ENCODE measurements around the gene MPL. TPM values are rescaled to one million over a fixed set of nuclear protein-coding genes. Genes with fewer than 3 reads are reported as not detected.
A peak's percentile ranks its signal among the peaks of the same experiment; 100 is the strongest.

MPL gene
- total RNA-seq, 1 experiment from 2014 or later, result not detected

DNA sequence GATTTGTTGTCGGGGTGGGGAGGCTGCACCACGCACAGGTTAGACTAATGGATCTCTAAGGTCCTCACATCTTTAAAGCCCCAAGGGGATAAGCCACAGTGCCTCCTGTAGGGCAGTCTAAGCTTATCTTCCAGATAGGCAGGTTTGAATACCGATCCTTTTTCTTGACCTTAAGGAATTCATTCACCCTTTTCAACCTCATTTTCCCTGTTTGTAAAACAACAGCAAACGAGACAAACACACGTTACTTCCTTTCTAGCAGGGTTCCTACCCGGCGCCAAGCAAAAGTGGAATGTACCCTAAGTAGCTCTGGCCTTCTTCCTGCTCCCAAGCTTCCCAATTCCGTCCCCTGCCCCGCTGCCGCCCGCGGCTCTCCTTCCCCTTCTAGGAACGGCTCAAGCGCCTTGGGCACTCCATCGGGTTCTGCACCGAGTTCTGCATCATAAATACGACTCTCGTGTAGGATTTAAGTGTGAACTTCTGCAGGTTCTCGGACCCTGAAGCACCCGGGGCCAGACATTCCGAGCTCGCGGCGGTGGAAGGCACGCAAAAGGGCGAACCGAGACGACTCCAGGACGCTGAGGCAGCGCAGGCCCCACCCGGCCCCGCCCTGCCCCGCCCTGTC, 20.6 kb downstream of the MPL start (continued):
- TF ChIP-seq ZBTB33 (IDR thresholded peaks at IDR 0.05; ENCODE audit: extremely low read depth, insufficient replicate concordance, low read length) (no peak), POLR2AphosphoS5 (IDR thresholded peaks at IDR 0.05; ENCODE audit: low read depth, low read length) (peak; percentile 72; the same call in 1 of the 2 replicates)

DNA sequence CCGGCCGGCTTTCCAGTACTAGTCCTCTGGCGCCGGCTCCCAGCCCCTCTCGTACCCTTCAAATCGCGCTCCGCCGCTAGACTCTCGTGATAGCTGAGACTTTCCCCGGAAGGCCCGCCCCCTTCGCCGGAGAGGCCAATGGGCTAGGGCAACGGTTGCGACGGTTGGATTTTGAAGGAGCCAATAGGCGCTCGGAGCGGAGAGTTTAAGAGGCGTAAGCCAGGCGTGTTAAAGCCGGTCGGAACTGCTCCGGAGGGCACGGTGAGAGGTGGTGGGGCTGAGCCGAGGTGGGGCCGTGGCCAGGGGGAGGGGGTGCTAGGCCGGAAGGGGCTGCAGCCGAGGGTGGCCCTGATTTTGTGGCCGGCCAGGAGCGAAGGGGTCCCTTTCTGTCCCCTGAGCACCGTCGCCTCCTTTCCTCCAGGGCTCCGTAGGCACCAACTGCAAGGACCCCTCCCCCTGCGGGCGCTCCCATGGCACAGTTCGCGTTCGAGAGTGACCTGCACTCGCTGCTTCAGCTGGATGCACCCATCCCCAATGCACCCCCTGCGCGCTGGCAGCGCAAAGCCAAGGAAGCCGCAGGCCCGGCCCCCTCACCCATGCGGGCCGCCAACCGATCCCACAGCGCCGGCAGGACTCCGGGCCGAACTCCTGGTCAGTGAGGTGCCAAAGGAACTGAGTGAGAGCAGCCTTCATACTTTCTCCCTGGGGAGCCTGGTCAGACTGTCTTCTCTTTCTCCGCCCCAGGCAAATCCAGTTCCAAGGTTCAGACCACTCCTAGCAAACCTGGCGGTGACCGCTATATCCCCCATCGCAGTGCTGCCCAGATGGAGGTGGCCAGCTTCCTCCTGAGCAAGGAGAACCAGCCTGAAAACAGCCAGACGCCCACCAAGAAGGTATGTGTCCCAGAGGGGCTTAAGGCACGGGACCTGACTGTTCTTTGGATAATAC, 21.4 kb downstream of the MPL start, which contains the start of gene CDC20:
Gene CDC20 (plus strand): TSS at position 236 of the 948 bp plus-strand sequence. CDS start 235 bp downstream, at position 471.
- POLR2A ChIA-PET, result interaction anchor here (0.6 to 2.1 kb wide), 16 partner anchors 9 to 571 kb away, joined by 3 to 26 read pairs (median 5); partner anchors contain the start of genes C1orf210 and ELOVL1
- Histone ChIP-seq H3K4me1 (ENCODE audit: control insufficient read depth in 1 of 2, insufficient read depth in 2 of 2, low read length in 2 of 2) (peaks cover 13 to 53% of the 10 kb centered on the region in 2 experiments), H2AFZ (ENCODE audit: low read depth, low read length, poor library complexity, severe bottlenecking) (no peak within 1 kb of the TSS), H3K4me2 (ENCODE audit: low read length) (peak within 1 kb of the TSS; percentile 83), H3K9ac (ENCODE audit: low read length) (peak within 1 kb of the TSS; percentile 94), H3K36me3 (ENCODE audit: control insufficient read depth in 1 of 2, insufficient read depth in 2 of 2, low read length in 2 of 2) (peaks cover 23 to 45% of the 10 kb centered on the region in 2 experiments), H3K4me3 (replicated peaks in 1 of 2; ENCODE audit: low read depth in 1 of 2, low read length in 2 of 2) (peak within 1 kb of the TSS; percentile 76 to 91), H3K27ac (ENCODE audit: low read depth, low read length) (peak within 1 kb of the TSS; percentile 80), H3K9me3 (ENCODE audit: control insufficient read depth in 1 of 2, insufficient read depth in 1 of 2, low read depth in 1 of 2, low read length in 2 of 2) (no peaks in the 10 kb centered on the region), H3K27me3 (ENCODE audit: insufficient read depth, low read length) (no peaks in the 10 kb centered on the region), H3K79me2 (ENCODE audit: insufficient read depth, low read length) (peaks cover 36% of the 10 kb centered on the region), H4K20me1 (ENCODE audit: insufficient read depth) (peaks cover 3% of the 10 kb centered on the region; the same call in 1 of the 2 replicates), H3K9me2 (ENCODE audit: insufficient read depth) (no peaks in the 10 kb centered on the region)
- ATAC-seq, result peak; percentile 92
- RAD21 ChIA-PET (ENCODE audit: low non-redundant PET in 1 of 2, low total read pairs in 2 of 2, uncharacterized antibody in 2 of 2, unreplicated experiment in 2 of 2), result interaction anchor here in 1 of 2 experiments (0.8 to 1.1 kb wide), 2 partner anchors 55 to 74 kb away, joined by 4 read pairs; partner anchors contain the start of gene C1orf210
- BruUV-seq (replicated peaks), result TSS peak; percentile 74
- peak; percentile 96 for DNase-seq (ENCODE audit: low read depth, low spot score)
- CTCF ChIA-PET, result interaction anchor here (0.6 to 2.6 kb wide), 10 partner anchors 9 to 132 kb away, joined by 3 to 15 read pairs (median 6); partner anchors contain the start of gene C1orf210
- intact Hi-C loops (cut with micrococcal nuclease), result loop anchor here (1.0 kb wide), 1 partner anchor 121 kb away; no protein-coding TSS in a partner anchor
- TF ChIP-seq SIN3A (IDR thresholded peaks at IDR 0.05; ENCODE audit: low read depth), result no peak
- TF ChIP-seq POLR2A (IDR thresholded peaks at IDR 0.05; ENCODE audit: borderline replicate concordance, extremely low read depth, insufficient read depth, insufficient read length), result peak; percentile 76
- no peak for TF ChIP-seq ATF3 (IDR thresholded peaks at IDR 0.05)
- TF ChIP-seq CBX3 (IDR thresholded peaks at IDR 0.05; ENCODE audit: low read depth), result no peak
- no peak; the same call in 1 of the 2 replicates for TF ChIP-seq ZFX (IDR thresholded peaks at IDR 0.05)
- no peak for TF ChIP-seq EZH2 (IDR thresholded peaks at IDR 0.05)
- TF ChIP-seq, protein P1, sequence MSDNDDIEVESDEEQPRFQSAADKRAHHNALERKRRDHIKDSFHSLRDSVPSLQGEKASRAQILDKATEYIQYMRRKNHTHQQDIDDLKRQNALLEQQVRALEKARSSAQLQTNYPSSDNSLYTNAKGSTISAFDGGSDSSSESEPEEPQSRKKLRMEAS (IDR thresholded peaks at IDR 0.05), result no peak
- TF ChIP-seq EZH2phosphoT487 (IDR thresholded peaks at IDR 0.05; ENCODE audit: borderline replicate concordance), result no peak
- no peak for TF ChIP-seq ZNF274 (IDR thresholded peaks at IDR 0.05; ENCODE audit: low read depth, low read length)
- TF ChIP-seq REST (IDR thresholded peaks at IDR 0.05; ENCODE audit: low read depth), result no peak
- TF ChIP-seq, protein P2, sequence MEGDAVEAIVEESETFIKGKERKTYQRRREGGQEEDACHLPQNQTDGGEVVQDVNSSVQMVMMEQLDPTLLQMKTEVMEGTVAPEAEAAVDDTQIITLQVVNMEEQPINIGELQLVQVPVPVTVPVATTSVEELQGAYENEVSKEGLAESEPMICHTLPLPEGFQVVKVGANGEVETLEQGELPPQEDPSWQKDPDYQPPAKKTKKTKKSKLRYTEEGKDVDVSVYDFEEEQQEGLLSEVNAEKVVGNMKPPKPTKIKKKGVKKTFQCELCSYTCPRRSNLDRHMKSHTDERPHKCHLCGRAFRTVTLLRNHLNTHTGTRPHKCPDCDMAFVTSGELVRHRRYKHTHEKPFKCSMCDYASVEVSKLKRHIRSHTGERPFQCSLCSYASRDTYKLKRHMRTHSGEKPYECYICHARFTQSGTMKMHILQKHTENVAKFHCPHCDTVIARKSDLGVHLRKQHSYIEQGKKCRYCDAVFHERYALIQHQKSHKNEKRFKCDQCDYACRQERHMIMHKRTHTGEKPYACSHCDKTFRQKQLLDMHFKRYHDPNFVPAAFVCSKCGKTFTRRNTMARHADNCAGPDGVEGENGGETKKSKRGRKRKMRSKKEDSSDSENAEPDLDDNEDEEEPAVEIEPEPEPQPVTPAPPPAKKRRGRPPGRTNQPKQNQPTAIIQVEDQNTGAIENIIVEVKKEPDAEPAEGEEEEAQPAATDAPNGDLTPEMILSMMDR (IDR thresholded peaks at IDR 0.05 in 2 of 3, conservative IDR thresholded peaks at IDR 0.05 in 1 of 3; ENCODE audit: borderline replicate concordance in 1 of 3, insufficient read depth in 1 of 3, low read depth in 2 of 3, low read length in 2 of 3), result no peak
